GM23338 (cell line): ENCODE data around the gene RPS6KA5. TPM values are rescaled to one million over a fixed set of nuclear protein-coding genes. Genes with fewer than 3 reads are reported as not detected.

ENCODE experiments used
- ATAC-seq: fragments of 200-7000 bp; cut with Tn5 transposase; 3 replicates; pipeline ENCODE4 v1.9.1; 2020
- DNase-seq: peaks from one replicate; pipeline ENCODE4 v3.0.0-alpha.2; 2015; ENCODE audit warnings: low spot score
- H2AFZ ChIP-seq: fragments of 200-600 bp; sonication (generic); 2 replicates; pipeline ENCODE4 v1.8.0; 2016; ENCODE audit warnings: antibody characterized with exemption, mild to moderate bottlenecking, moderate library complexity
- H3F3A ChIP-seq: fragments of 200-600 bp; sonication (generic); replicated peaks from 2 replicates; pipeline ENCODE4 v1.8.0; 2017; ENCODE audit warnings: antibody characterized with exemption, mixed run types, low read depth
- H3K27ac ChIP-seq: fragments of 200-600 bp; sonication (generic); 2 replicates; pipeline ENCODE4 v1.6.1; 2016; ENCODE audit warnings: low read depth
- H3K27me3 ChIP-seq: fragments of 200-600 bp; sonication (generic); 2 replicates; pipeline ENCODE4 v1.8.0; 2016; ENCODE audit warnings: mild to moderate bottlenecking, mixed run types, moderate library complexity; ENCODE audit not compliant: insufficient read depth
- H3K36me3 ChIP-seq: fragments of 200-600 bp; sonication (generic); 2 replicates; pipeline ENCODE4 v1.8.0; 2016; ENCODE audit warnings: mild to moderate bottlenecking; ENCODE audit not compliant: insufficient read depth
- H3K4me1 ChIP-seq: fragments of 200-600 bp; sonication (generic); 2 replicates; pipeline ENCODE4 v1.8.0; 2016; ENCODE audit warnings: mild to moderate bottlenecking, moderate library complexity; ENCODE audit not compliant: insufficient read depth
- H3K4me2 ChIP-seq: fragments of 200-600 bp; sonication (generic); 2 replicates; pipeline ENCODE4 v1.7.1; 2017; ENCODE audit warnings: mixed run types
- H3K4me3 ChIP-seq: fragments of 200-600 bp; sonication (generic); 2 replicates; pipeline ENCODE4 v1.6.1; 2016; ENCODE audit warnings: mixed run types
- H3K79me2 ChIP-seq: fragments of 200-600 bp; sonication (generic); replicated peaks from 2 replicates; pipeline ENCODE4 v1.8.0; 2017; ENCODE audit warnings: mild to moderate bottlenecking; ENCODE audit not compliant: insufficient read depth
- H3K9me2 ChIP-seq: fragments of 200-600 bp; sonication (generic); 2 replicates; pipeline ENCODE4 v1.8.0; 2017; ENCODE audit not compliant: insufficient read depth
- H4K20me1 ChIP-seq: fragments of 200-600 bp; sonication (generic); replicated peaks from 2 replicates; pipeline ENCODE4 v1.8.0; 2017; ENCODE audit warnings: mild to moderate bottlenecking; ENCODE audit not compliant: insufficient read depth
- H3K27ac Mint-ChIP-seq: 2 replicates; pipeline ENCODE4 v1.8.0; 2020; ENCODE audit warnings: inconsistent platforms, mild to moderate bottlenecking, moderate library complexity, mixed read lengths
- H3K27me3 Mint-ChIP-seq: 3 replicates; pipeline ENCODE4 v1.8.0; 2022; ENCODE audit warnings: low read depth, mild to moderate bottlenecking, moderate library complexity, mixed read lengths, inconsistent platforms; ENCODE audit not compliant: insufficient read depth, poor library complexity
- H3K36me3 Mint-ChIP-seq: 3 replicates; pipeline ENCODE4 v1.8.0; 2021; ENCODE audit warnings: low read depth, mild to moderate bottlenecking, inconsistent platforms, moderate library complexity, mixed read lengths
- H3K4me1 Mint-ChIP-seq: 3 replicates; pipeline ENCODE4 v1.8.0; 2020; ENCODE audit warnings: mild to moderate bottlenecking, inconsistent platforms, mixed read lengths
- H3K4me3 Mint-ChIP-seq: 3 replicates; pipeline ENCODE4 v1.8.0; 2021; ENCODE audit warnings: moderate library complexity, mild to moderate bottlenecking, inconsistent platforms, mixed read lengths
- H3K9me3 Mint-ChIP-seq: 3 replicates; pipeline ENCODE4 v1.8.0; 2020; ENCODE audit warnings: moderate library complexity, mild to moderate bottlenecking, inconsistent platforms, mixed read lengths
- CREB1 ChIP-seq: fragments of 250-450 bp; sonication (Bioruptor Pico); IDR thresholded peaks from 2 replicates; pipeline ENCODE4 v1.5.0; 2020; ENCODE audit warnings: low read depth, mild to moderate bottlenecking, moderate library complexity
- EZH2 ChIP-seq: fragments of 200-600 bp; sonication (generic); IDR thresholded peaks from one replicate; pipeline ENCODE4 v1.8.0; 2017; ENCODE audit warnings: antibody characterized with exemption, mild to moderate bottlenecking, low read depth; ENCODE audit not compliant: unreplicated experiment
- EZH2phosphoT487 ChIP-seq: fragments of 200-600 bp; sonication (generic); IDR thresholded peaks from one replicate; pipeline ENCODE4 v1.8.1; 2018; ENCODE audit warnings: antibody characterized with exemption; ENCODE audit not compliant: unreplicated experiment
- JUNB ChIP-seq: IDR thresholded peaks from one replicate; pipeline ENCODE4 v1.6.1; 2016; ENCODE audit warnings: antibody characterized with exemption; ENCODE audit not compliant: unreplicated experiment
- NANOG ChIP-seq: IDR thresholded peaks from 2 replicates; pipeline ENCODE4 v1.6.1; 2016; ENCODE audit warnings: antibody characterized with exemption, borderline replicate concordance
- POLR2AphosphoS5 ChIP-seq: IDR thresholded peaks from 2 replicates; pipeline ENCODE4 v1.6.1; 2016; ENCODE audit warnings: antibody characterized with exemption, low read depth
- STAT1 ChIP-seq: IDR thresholded peaks from one replicate; pipeline ENCODE4 v1.6.1; 2016; ENCODE audit warnings: antibody characterized with exemption; ENCODE audit not compliant: unreplicated experiment
- ZNF114 ChIP-seq: fragments of 250-450 bp; sonication (Bioruptor Pico); IDR thresholded peaks from 2 replicates; pipeline ENCODE4 v1.5.0; 2020; ENCODE audit warnings: mild to moderate bottlenecking, moderate library complexity
- ZNF331 ChIP-seq: fragments of 250-450 bp; sonication (Bioruptor Pico); IDR thresholded peaks from 2 replicates; pipeline ENCODE4 v1.5.0; 2020; ENCODE audit warnings: low read depth, mild to moderate bottlenecking, moderate library complexity
- polyA plus RNA-seq: library from polyadenylated mRNA; unstranded; fragments of >200 nt; fragmentation: Nextera tagmentation; extraction: Ambion mirVana; gene quantifications from 2 replicates; pipeline ENCODE4 v1.2.1, GENCODE V29; 2016
- total RNA-seq: library from RNA; depleted of rRNA; stranded (reverse); fragments of >200 nt; shearing (Covaris generic); gene quantifications from 2 replicates; pipeline ENCODE4 v1.2.3, GENCODE V29; 2014
- TF ChIP-seq, protein P1 (sequence below): fragments of 250-450 bp; sonication (Bioruptor Pico); IDR thresholded peaks from 2 replicates; pipeline ENCODE4 v1.5.0; 2020; ENCODE audit warnings: mild to moderate bottlenecking, moderate library complexity
- TF ChIP-seq, protein P2 (sequence below): IDR thresholded peaks from one replicate; pipeline ENCODE4 v1.6.1; 2018; ENCODE audit warnings: antibody characterized with exemption; ENCODE audit not compliant: unreplicated experiment
- TF ChIP-seq, protein P3 (sequence below): IDR thresholded peaks from 2 replicates; pipeline ENCODE4 v1.6.1; 2016; ENCODE audit warnings: antibody characterized with exemption
- TF ChIP-seq, protein P4 (sequence below), 2 experiments: fragments of 200-600 bp in 1 of 2; sonication (generic) in 1 of 2; conservative IDR thresholded peaks; 2 replicates each; pipeline versions ENCODE4 v1.5.1 to v1.6.1; 2016 to 2017; ENCODE audit warnings: antibody characterized with exemption in 2 of 2, low read depth in 2 of 2, mild to moderate bottlenecking in 2 of 2, moderate library complexity in 1 of 2

The RPS6KA5 gene
- total and polyA plus RNA-seq, 2 experiments from 2014 or later, result 2.1 to 2.4 TPM

DNA sequence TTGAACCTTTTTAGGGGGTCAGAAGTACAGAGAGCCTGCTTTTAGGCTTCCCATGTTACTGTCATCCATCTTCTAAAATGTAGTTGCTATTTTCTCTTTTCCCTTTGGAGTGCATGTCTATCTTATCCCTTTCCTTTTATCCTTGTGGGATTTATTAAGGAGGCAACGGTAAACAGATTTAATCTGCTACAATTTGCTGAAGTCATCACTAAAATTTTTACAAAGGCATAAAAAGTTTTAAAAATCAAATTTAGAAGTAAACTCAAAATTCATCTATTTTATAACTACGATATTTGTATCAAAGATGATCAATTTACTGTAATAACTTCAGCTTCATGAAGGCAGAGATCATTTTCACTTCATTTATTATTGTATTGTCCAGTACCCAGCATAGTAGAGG, 118.7 kb downstream of the RPS6KA5 start:
- H3K27ac Mint-ChIP-seq, result no peak overlapping the region
- no peak for DNase-seq
- H3K4me1 Mint-ChIP-seq, result no peaks in the 10 kb centered on the region
- Histone ChIP-seq H3K36me3 (no peaks in the 10 kb centered on the region; the same call in 1 of the 2 replicates), H3K9me2 (0 out of 2 replicates have a peak, but pooled peaks cover 4% of the 10 kb centered on the region), H3K27ac (no peak overlapping the region), H3K4me3 (no peak overlapping the region), H3K27me3 (no peaks in the 10 kb centered on the region), H3F3A (no peaks in the 10 kb centered on the region), H2AFZ (no peak overlapping the region), H3K79me2 (no peaks in the 10 kb centered on the region), H3K4me1 (no peaks in the 10 kb centered on the region), H4K20me1 (no peaks in the 10 kb centered on the region), H3K4me2 (no peak overlapping the region)
- no peak for ATAC-seq
- H3K36me3 Mint-ChIP-seq, result peaks cover 44% of the 10 kb centered on the region
- TF ChIP-seq JUNB, result no peak
- TF ChIP-seq EZH2, result no peak
- TF ChIP-seq, protein P1, sequence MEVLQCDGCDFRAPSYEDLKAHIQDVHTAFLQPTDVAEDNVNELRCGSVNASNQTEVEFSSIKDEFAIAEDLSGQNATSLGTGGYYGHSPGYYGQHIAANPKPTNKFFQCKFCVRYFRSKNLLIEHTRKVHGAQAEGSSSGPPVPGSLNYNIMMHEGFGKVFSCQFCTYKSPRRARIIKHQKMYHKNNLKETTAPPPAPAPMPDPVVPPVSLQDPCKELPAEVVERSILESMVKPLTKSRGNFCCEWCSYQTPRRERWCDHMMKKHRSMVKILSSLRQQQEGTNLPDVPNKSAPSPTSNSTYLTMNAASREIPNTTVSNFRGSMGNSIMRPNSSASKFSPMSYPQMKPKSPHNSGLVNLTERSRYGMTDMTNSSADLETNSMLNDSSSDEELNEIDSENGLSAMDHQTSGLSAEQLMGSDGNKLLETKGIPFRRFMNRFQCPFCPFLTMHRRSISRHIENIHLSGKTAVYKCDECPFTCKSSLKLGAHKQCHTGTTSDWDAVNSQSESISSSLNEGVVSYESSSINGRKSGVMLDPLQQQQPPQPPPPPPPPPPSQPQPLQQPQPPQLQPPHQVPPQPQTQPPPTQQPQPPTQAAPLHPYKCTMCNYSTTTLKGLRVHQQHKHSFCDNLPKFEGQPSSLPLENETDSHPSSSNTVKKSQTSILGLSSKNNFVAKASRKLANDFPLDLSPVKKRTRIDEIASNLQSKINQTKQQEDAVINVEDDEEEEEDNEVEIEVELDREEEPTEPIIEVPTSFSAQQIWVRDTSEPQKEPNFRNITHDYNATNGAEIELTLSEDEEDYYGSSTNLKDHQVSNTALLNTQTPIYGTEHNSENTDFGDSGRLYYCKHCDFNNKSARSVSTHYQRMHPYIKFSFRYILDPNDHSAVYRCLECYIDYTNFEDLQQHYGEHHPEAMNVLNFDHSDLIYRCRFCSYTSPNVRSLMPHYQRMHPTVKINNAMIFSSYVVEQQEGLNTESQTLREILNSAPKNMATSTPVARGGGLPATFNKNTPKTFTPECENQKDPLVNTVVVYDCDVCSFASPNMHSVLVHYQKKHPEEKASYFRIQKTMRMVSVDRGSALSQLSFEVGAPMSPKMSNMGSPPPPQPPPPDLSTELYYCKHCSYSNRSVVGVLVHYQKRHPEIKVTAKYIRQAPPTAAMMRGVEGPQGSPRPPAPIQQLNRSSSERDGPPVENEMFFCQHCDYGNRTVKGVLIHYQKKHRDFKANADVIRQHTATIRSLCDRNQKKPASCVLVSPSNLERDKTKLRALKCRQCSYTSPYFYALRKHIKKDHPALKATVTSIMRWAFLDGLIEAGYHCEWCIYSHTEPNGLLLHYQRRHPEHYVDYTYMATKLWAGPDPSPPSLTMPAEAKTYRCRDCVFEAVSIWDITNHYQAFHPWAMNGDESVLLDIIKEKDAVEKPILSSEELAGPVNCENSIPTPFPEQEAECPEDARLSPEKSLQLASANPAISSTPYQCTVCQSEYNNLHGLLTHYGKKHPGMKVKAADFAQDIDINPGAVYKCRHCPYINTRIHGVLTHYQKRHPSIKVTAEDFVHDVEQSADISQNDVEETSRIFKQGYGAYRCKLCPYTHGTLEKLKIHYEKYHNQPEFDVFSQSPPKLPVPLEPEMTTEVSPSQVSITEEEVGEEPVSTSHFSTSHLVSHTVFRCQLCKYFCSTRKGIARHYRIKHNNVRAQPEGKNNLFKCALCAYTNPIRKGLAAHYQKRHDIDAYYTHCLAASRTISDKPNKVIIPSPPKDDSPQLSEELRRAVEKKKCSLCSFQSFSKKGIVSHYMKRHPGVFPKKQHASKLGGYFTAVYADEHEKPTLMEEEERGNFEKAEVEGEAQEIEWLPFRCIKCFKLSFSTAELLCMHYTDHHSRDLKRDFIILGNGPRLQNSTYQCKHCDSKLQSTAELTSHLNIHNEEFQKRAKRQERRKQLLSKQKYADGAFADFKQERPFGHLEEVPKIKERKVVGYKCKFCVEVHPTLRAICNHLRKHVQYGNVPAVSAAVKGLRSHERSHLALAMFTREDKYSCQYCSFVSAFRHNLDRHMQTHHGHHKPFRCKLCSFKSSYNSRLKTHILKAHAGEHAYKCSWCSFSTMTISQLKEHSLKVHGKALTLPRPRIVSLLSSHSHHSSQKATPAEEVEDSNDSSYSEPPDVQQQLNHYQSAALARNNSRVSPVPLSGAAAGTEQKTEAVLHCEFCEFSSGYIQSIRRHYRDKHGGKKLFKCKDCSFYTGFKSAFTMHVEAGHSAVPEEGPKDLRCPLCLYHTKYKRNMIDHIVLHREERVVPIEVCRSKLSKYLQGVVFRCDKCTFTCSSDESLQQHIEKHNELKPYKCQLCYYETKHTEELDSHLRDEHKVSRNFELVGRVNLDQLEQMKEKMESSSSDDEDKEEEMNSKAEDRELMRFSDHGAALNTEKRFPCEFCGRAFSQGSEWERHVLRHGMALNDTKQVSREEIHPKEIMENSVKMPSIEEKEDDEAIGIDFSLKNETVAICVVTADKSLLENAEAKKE, result no peak
- TF ChIP-seq EZH2phosphoT487, result no peak
- no peak for TF ChIP-seq STAT1
- no peak for TF ChIP-seq ZNF114
- TF ChIP-seq, protein P2, sequence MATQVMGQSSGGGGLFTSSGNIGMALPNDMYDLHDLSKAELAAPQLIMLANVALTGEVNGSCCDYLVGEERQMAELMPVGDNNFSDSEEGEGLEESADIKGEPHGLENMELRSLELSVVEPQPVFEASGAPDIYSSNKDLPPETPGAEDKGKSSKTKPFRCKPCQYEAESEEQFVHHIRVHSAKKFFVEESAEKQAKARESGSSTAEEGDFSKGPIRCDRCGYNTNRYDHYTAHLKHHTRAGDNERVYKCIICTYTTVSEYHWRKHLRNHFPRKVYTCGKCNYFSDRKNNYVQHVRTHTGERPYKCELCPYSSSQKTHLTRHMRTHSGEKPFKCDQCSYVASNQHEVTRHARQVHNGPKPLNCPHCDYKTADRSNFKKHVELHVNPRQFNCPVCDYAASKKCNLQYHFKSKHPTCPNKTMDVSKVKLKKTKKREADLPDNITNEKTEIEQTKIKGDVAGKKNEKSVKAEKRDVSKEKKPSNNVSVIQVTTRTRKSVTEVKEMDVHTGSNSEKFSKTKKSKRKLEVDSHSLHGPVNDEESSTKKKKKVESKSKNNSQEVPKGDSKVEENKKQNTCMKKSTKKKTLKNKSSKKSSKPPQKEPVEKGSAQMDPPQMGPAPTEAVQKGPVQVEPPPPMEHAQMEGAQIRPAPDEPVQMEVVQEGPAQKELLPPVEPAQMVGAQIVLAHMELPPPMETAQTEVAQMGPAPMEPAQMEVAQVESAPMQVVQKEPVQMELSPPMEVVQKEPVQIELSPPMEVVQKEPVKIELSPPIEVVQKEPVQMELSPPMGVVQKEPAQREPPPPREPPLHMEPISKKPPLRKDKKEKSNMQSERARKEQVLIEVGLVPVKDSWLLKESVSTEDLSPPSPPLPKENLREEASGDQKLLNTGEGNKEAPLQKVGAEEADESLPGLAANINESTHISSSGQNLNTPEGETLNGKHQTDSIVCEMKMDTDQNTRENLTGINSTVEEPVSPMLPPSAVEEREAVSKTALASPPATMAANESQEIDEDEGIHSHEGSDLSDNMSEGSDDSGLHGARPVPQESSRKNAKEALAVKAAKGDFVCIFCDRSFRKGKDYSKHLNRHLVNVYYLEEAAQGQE, result no peak
- no peak for TF ChIP-seq CREB1 (CRISPR knock-in tag)
- no peak for TF ChIP-seq ZNF331 (CRISPR knock-in tag)
- TF ChIP-seq NANOG, result no peak
- no peak for TF ChIP-seq POLR2AphosphoS5
- TF ChIP-seq, protein P3, sequence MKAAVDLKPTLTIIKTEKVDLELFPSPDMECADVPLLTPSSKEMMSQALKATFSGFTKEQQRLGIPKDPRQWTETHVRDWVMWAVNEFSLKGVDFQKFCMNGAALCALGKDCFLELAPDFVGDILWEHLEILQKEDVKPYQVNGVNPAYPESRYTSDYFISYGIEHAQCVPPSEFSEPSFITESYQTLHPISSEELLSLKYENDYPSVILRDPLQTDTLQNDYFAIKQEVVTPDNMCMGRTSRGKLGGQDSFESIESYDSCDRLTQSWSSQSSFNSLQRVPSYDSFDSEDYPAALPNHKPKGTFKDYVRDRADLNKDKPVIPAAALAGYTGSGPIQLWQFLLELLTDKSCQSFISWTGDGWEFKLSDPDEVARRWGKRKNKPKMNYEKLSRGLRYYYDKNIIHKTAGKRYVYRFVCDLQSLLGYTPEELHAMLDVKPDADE, result no peak
- TF ChIP-seq, protein P4, sequence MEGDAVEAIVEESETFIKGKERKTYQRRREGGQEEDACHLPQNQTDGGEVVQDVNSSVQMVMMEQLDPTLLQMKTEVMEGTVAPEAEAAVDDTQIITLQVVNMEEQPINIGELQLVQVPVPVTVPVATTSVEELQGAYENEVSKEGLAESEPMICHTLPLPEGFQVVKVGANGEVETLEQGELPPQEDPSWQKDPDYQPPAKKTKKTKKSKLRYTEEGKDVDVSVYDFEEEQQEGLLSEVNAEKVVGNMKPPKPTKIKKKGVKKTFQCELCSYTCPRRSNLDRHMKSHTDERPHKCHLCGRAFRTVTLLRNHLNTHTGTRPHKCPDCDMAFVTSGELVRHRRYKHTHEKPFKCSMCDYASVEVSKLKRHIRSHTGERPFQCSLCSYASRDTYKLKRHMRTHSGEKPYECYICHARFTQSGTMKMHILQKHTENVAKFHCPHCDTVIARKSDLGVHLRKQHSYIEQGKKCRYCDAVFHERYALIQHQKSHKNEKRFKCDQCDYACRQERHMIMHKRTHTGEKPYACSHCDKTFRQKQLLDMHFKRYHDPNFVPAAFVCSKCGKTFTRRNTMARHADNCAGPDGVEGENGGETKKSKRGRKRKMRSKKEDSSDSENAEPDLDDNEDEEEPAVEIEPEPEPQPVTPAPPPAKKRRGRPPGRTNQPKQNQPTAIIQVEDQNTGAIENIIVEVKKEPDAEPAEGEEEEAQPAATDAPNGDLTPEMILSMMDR (conservative IDR thresholded peaks at IDR 0.05; ENCODE audit: low read depth in 2 of 2), result no peak
- H3K9me3 Mint-ChIP-seq, result peaks cover 38% of the 10 kb centered on the region
- no peaks in the 10 kb centered on the region for H3K27me3 Mint-ChIP-seq
- H3K4me3 Mint-ChIP-seq, result no peak overlapping the region
